ENCODE results near the gene ARMH4.

DNA sequence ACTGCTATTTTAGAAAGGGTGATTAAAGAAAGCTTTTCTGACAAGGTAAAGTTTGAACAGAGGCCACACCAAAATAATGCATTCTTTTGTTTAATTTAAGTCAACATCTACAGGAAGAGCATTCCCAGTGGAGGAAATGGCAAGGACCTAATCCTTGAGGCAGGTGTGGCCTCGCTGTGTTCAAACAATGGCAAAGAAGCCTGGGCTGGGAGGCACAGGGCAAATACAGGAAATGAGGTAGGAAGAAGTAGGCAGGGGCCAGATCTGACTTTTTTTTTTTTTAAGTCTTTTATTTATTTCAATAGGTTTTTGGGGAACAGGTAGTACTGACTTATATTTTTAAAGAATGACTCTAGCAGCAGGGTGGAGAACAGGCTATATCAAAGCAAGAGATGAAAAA lies 53.5 kb downstream of the ARMH4 start:
- TF ChIP-seq CTCF (IDR thresholded peaks at IDR 0.05 in 2 of 3, conservative IDR thresholded peaks at IDR 0.05 in 1 of 3; ENCODE audit: control insufficient read depth in 2 of 3, extremely low read depth in 1 of 3, insufficient read depth in 1 of 3, low read depth in 3 of 3, low read length in 3 of 3) = no peak
- TF ChIP-seq SP1 (IDR thresholded peaks at IDR 0.05; ENCODE audit: low read depth, low read length) = no peak
- TF ChIP-seq NFIC (IDR thresholded peaks at IDR 0.05; ENCODE audit: low read depth, low read length) = no peak
- TF ChIP-seq YY1 (IDR thresholded peaks at IDR 0.05; ENCODE audit: low read depth, low read length) = no peak
- TF ChIP-seq USF2 (IDR thresholded peaks at IDR 0.05; ENCODE audit: borderline replicate concordance, low read depth, low read length) = no peak
- no peak for TF ChIP-seq EZH2 (IDR thresholded peaks at IDR 0.05; ENCODE audit: borderline replicate concordance, control insufficient read depth, low read depth, low read length)
- TF ChIP-seq NR2C2 (IDR thresholded peaks at IDR 0.05; ENCODE audit: borderline replicate concordance, control insufficient read depth, insufficient read length, low read depth) = no peak
- no peak for TF ChIP-seq ZBTB40 (IDR thresholded peaks at IDR 0.05; ENCODE audit: borderline replicate concordance)
- no peak for TF ChIP-seq ETV6 (conservative IDR thresholded peaks at IDR 0.05 in 1 of 2, IDR thresholded peaks at IDR 0.05 in 1 of 2; ENCODE audit: borderline replicate concordance in 1 of 2, low read depth in 1 of 2)
